Measurements from ENCODE around the gene CTXND1.

GRCh38 chr15:80274996-80275395, 23.0 kb upstream of the CTXND1 start:
- no peak for TF ChIP-seq HCFC1 (IDR thresholded peaks at IDR 0.05; ENCODE audit: low read depth, low read length)
- TF ChIP-seq YY1 (IDR thresholded peaks at IDR 0.05; ENCODE audit: insufficient read depth, insufficient replicate concordance, low read depth, low read length) = no peak
- TF ChIP-seq MYC (CRISPR knock-in tag; IDR thresholded peaks at IDR 0.05; ENCODE audit: borderline replicate concordance) = no peak
- no peak for TF ChIP-seq CAMTA2 (CRISPR knock-in tag; IDR thresholded peaks at IDR 0.05; ENCODE audit: borderline replicate concordance)
- TF ChIP-seq SP1 (IDR thresholded peaks at IDR 0.05) = no peak
- no peak for TF ChIP-seq SP1 (CRISPR knock-in tag; IDR thresholded peaks at IDR 0.05)

All from HepG2 (cell line).